Measurements from ENCODE around the gene PLCG2. TPM values are rescaled to one million over a fixed set of nuclear protein-coding genes. Genes with fewer than 3 reads are reported as not detected.

PLCG2 gene
- total RNA-seq, 6 experiments from 2014 or later = 11.1 to 23.1 (median 17.7) TPM

- intact Hi-C loops (cut with DNase I) = no loop called here
- TF ChIP-seq CTCF (IDR thresholded peaks at IDR 0.05) (no peak), POLR2A (IDR thresholded peaks at IDR 0.05) (no peak)
- no peak overlapping the region for H3K4me3 ChIP-seq
- no peaks in the 10 kb centered on the region for H3K27me3 ChIP-seq
- H3K9me3 ChIP-seq = no peaks in the 10 kb centered on the region
- ATAC-seq (no peak), DNase-seq (no peak)
- no peak overlapping the region for H3K27ac ChIP-seq
- H3K36me3 ChIP-seq = no peaks in the 10 kb centered on the region
- H3K4me1 ChIP-seq = peaks cover 0 to 5% (median 0%) of the 10 kb centered on the region in 4 donors
- WGBS (ENCODE audit: insufficient coverage, low coverage, low lambda C conversion rate, missing lambda C conversion rate) = 100% methylated on average over 1 of the region's 5 CpGs
Observed at GRCh38 chr16:81790277-81790676, 11.2 kb downstream of the PLCG2 start.

- Histone ChIP-seq H3K27me3 (no peaks in the 10 kb centered on the region), H3K9me3 (no peaks in the 10 kb centered on the region), H3K27ac (no peak overlapping the region), H3K36me3 (no peaks in the 10 kb centered on the region), H3K4me1 (peaks cover 0 to 5% (median 0%) of the 10 kb centered on the region in 4 donors), H3K4me3 (no peak overlapping the region)
- DNase-seq = no peak
- peak; percentile 22 to 73 (median 40) for ATAC-seq
- intact Hi-C loops (cut with DNase I) = no loop called here
- TF ChIP-seq POLR2A (IDR thresholded peaks at IDR 0.05) (no peak), CTCF (IDR thresholded peaks at IDR 0.05) (no peak)
- WGBS (ENCODE audit: insufficient coverage, low coverage, low lambda C conversion rate, missing lambda C conversion rate) = 0% methylated on average over 1 of the region's 2 CpGs
Observed at GRCh38 chr16:81790830-81791435, 11.8 kb downstream of the PLCG2 start.

GRCh38 chr16:81792828-81793227, 13.7 kb downstream of the PLCG2 start:
- no CpG with 5 or more reads among the region's 1 CpG for WGBS (ENCODE audit: insufficient coverage, low coverage, low lambda C conversion rate, missing lambda C conversion rate)
- no peak for ATAC-seq
- H3K27ac ChIP-seq = no peak overlapping the region

GRCh38 chr16:81795193-81795592, 16.1 kb downstream of the PLCG2 start:
- DNase-seq = no peak
- WGBS (ENCODE audit: insufficient coverage, low coverage, low lambda C conversion rate, missing lambda C conversion rate) = 95% methylated on average over 2 of the region's 3 CpGs

More at GRCh38 chr16:81792828-81793227, 13.7 kb downstream of the PLCG2 start:
- no peak for DNase-seq
- H3K27me3 ChIP-seq = no peaks in the 10 kb centered on the region
- no peaks in the 10 kb centered on the region for H3K36me3 ChIP-seq
- no peaks in the 10 kb centered on the region for H3K4me1 ChIP-seq
- TF ChIP-seq POLR2A (IDR thresholded peaks at IDR 0.05) = no peak
- intact Hi-C loops (cut with DNase I) = no loop called here
- H3K4me3 ChIP-seq = no peak overlapping the region
- H3K9me3 ChIP-seq = no peaks in the 10 kb centered on the region

More at GRCh38 chr16:81795193-81795592, 16.1 kb downstream of the PLCG2 start:
- Histone ChIP-seq H3K9me3 (no peaks in the 10 kb centered on the region), H3K27me3 (no peaks in the 10 kb centered on the region), H3K27ac (no peak overlapping the region), H3K36me3 (no peaks in the 10 kb centered on the region), H3K4me1 (no peaks in the 10 kb centered on the region), H3K4me3 (no peak overlapping the region)
- TF ChIP-seq POLR2A (IDR thresholded peaks at IDR 0.05) = no peak
- TF ChIP-seq CTCF (IDR thresholded peaks at IDR 0.05) = no peak
- no peak for ATAC-seq
- intact Hi-C loops (cut with DNase I) = no loop called here
